Measurements from ENCODE around the gene MAP1LC3C. TPM values are rescaled to one million over a fixed set of nuclear protein-coding genes. Genes with fewer than 3 reads are reported as not detected.
"Not testable (repeated sequence)": the region's sequence is repeated elsewhere in the genome, so short reads cannot be mapped to it uniquely, and the experiment has no call there.

The MAP1LC3C gene
- total RNA-seq, 1 experiment from 2014 or later = 1.2 TPM

DNA sequence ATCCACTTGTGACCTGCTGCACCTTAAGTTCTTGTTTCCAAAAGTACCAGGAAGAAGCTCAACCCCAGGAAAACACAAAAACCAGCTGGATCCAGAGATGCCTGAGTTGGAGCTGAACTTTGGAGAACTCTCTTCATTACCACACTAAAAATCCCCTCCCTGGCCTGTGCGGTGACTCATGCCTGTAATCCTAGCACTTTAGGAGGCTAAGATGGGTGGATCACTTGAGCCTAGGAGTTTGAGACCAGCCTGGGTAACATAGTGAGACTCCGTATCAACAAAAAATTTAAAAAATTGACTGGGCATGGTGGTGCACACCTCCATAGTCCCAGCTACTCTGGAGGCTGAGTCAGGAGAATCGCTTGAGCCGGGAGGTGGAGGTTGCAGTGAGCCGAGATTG lies 6.2 kb downstream of the MAP1LC3C start:
- POLR2A ChIA-PET (ENCODE audit: unreplicated experiment) = interaction anchor here (0.6 kb wide), 1 partner anchor 1280 kb away, joined by 5 read pairs; no protein-coding TSS in a partner anchor
- no peak for DNase-seq

GRCh38 chr1:241990040-241990439 lies 8.9 kb downstream of the MAP1LC3C start:
- Histone ChIP-seq H3K4me2 (no peak overlapping the region), H3K36me3 (ENCODE audit: low read depth) (no peaks in the 10 kb centered on the region), H3K4me3 (no peak overlapping the region), H2AFZ (no peak overlapping the region), H3K79me2 (ENCODE audit: low read depth) (no peaks in the 10 kb centered on the region), H3K9me3 (ENCODE audit: insufficient read depth, low read depth) (no peaks in the 10 kb centered on the region), H3K27ac (no peak overlapping the region), H3K27me3 (ENCODE audit: insufficient read depth, low read depth) (no peaks in the 10 kb centered on the region), H3K9me2 (ENCODE audit: insufficient read depth) (no peaks in the 10 kb centered on the region), H3F3A (ENCODE audit: insufficient read depth, low read depth) (peaks cover 7% of the 10 kb centered on the region; the same call in 1 of the 2 replicates), H4K20me1 (ENCODE audit: insufficient read depth) (no peaks in the 10 kb centered on the region), H3K4me1 (replicated peaks; ENCODE audit: insufficient read depth) (peaks cover 11% of the 10 kb centered on the region; the same call in 1 of the 2 replicates)
- no TSS peak for BruUV-seq (replicated peaks)
- TF ChIP-seq EZH2 (IDR thresholded peaks at IDR 0.05; ENCODE audit: low read depth) (no peak), CTCF (conservative IDR thresholded peaks at IDR 0.05) (no peak)
- intact Hi-C loops (cut with micrococcal nuclease; ENCODE audit: unreplicated experiment) = loop anchor here (10.0 kb wide), 2 partner anchors 285 to 475 kb away; partner anchors contain the start of gene FH
- POLR2A ChIA-PET (ENCODE audit: unreplicated experiment) = no interaction called here
- DNase-seq = peak in 1 of 2 experiments; percentile 89
- CTCF ChIA-PET = interaction anchor here (0.7 kb wide), 1 partner anchor 15 kb away, joined by 4 read pairs; no protein-coding TSS in a partner anchor

More for the DNA sequence above, 6.2 kb downstream of the MAP1LC3C start:
- intact Hi-C loops (cut with micrococcal nuclease; ENCODE audit: unreplicated experiment) = loop anchor here (10.0 kb wide), 2 partner anchors 288 to 478 kb away; partner anchors contain the start of gene FH
- Histone ChIP-seq H2AFZ (no peak overlapping the region), H3K27ac (no peak overlapping the region), H4K20me1 (ENCODE audit: insufficient read depth) (no peaks in the 10 kb centered on the region), H3K27me3 (ENCODE audit: insufficient read depth, low read depth) (no peaks in the 10 kb centered on the region), H3K4me3 (no peak overlapping the region), H3K36me3 (ENCODE audit: low read depth) (no peaks in the 10 kb centered on the region), H3K9me2 (ENCODE audit: insufficient read depth) (no peaks in the 10 kb centered on the region), H3K4me1 (replicated peaks; ENCODE audit: insufficient read depth) (peaks cover 11% of the 10 kb centered on the region; the same call in 1 of the 2 replicates), H3K79me2 (ENCODE audit: low read depth) (no peaks in the 10 kb centered on the region), H3F3A (ENCODE audit: insufficient read depth, low read depth) (peaks cover 7% of the 10 kb centered on the region; the same call in 1 of the 2 replicates), H3K4me2 (no peak overlapping the region), H3K9me3 (ENCODE audit: insufficient read depth, low read depth) (no peaks in the 10 kb centered on the region)
- CTCF ChIA-PET = no interaction called here
- TF ChIP-seq CTCF (conservative IDR thresholded peaks at IDR 0.05) = no peak
- no peak for TF ChIP-seq EZH2 (IDR thresholded peaks at IDR 0.05; ENCODE audit: low read depth)
- no TSS peak for BruUV-seq (replicated peaks)

GRCh38 chr1:241988389-241988930 lies 10.4 kb downstream of the MAP1LC3C start:
- BruUV-seq (replicated peaks); H4K20me1 ChIP-seq (ENCODE audit: insufficient read depth); H3F3A ChIP-seq (ENCODE audit: insufficient read depth, low read depth); CTCF ChIA-PET; H3K79me2 ChIP-seq (ENCODE audit: low read depth); H3K4me2 ChIP-seq; H2AFZ ChIP-seq; H3K27me3 ChIP-seq (ENCODE audit: insufficient read depth, low read depth); H3K4me3 ChIP-seq; H3K27ac ChIP-seq; H3K36me3 ChIP-seq (ENCODE audit: low read depth); POLR2A ChIA-PET (ENCODE audit: unreplicated experiment); H3K9me3 ChIP-seq (ENCODE audit: insufficient read depth, low read depth); H3K9me2 ChIP-seq (ENCODE audit: insufficient read depth); DNase-seq: not testable (repeated sequence)
- peaks cover 11% of the 10 kb centered on the region; the same call in 1 of the 2 replicates for H3K4me1 ChIP-seq (replicated peaks; ENCODE audit: insufficient read depth)
- intact Hi-C loops (cut with micrococcal nuclease; ENCODE audit: unreplicated experiment) = loop anchor here (5.0 kb wide), 1 partner anchor 41 kb away; no protein-coding TSS in a partner anchor
